Activated CD4-positive, CD25-positive, alpha-beta regulatory T cell treated with anti-CD3 and anti-CD28 coated beads, Interleukin-2, amount 50 U/mL, for 24 hours (primary cell): ENCODE data around the gene TATDN3.
"Not testable (repeated sequence)": the region's sequence is repeated elsewhere in the genome, so short reads cannot be mapped to it uniquely, and the experiment has no call there.

Experiments used
- ATAC-seq, 2 donors: fragments of 150-1000 bp; cut with Tn5 transposase; one replicate each; pipeline ENCODE4 v1.10.0; 2021; ENCODE audit warnings: mild to moderate bottlenecking in 1 of 2, moderate library complexity in 1 of 2

TATDN3 gene

DNA sequence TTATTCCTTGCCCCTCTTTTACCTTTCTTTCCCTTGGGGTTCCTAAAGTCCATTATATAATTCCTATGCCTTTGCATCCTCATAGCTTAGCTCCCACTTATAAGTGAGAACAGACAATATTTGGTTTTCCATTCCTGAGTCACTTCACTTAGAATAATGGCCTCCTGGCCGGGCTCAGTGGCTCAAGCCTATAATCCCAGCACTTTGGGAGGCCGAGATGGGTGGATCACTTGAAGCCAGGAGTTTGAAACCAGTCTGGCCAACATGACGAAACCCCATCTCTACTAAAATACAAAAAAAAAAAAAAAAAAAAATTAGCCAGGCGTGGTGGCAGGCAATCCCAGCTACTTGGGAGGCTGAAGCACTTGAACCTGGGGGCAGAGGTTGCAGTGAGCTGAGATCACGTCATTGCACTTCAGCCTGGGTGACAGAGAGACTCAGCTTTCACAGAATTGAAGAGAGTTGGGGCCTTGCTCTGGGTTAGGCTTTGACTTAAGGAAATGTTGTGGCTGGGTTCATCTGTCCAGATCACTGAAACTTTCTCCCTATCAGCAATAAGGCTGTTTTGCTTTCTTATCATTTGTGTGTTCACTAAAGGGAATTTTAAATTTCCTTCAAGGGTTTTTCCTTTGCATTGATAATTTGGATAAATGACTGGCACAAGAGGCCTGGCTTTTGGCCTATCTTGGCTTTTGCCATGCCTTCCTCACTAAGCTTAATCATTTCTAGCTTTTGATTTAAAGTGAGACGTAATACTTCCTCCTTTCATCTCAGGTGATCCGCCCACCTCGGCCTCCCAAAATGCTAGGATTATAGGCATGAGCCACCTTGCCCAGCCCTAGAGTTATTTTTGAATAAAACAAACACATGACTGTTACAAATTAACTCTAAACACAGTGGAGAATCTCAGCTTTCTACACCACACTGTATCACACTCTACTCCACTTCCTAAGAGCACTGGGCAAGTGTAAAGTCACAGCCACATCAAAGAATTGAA is 41.8 kb downstream of the TATDN3 start:
- ATAC-seq = not testable (repeated sequence)

DNA sequence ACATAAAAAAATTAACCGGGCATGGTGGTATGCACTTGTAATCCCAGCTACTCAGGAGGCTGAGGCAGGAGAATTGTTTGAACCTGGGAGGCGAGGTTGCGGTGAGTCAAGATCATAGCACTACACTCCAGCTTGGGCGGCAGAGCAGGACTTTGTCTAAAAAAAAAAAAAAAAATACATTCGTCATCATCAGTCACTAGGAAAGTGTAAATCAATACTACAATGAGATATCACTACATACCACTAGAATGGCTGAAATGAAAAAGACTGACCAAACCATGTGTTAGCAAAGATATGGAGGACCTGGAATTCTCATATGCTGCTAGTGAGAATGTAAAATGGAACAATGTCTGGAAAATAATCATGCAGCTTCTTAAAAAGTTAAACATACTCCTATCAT is 46.5 kb downstream of the TATDN3 start:
- ATAC-seq = no peak

DNA sequence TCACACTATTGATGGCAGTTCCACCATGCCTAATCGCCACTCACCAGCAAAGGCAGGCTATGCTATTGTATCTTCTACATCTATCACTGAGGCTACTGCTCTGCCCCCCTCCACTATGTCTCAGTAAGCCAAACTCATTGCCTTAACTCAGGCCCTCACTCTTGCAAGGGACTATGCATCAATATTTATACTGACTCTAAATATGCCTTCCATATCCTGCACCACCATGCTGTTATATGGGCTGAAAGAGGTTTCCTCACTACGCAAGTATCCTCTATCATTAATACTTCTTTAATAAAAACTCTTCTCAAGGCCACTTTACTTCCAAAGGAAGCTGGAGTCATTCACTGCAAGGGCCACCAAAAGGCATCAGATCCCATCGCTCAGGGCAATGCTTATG is 52.8 kb downstream of the TATDN3 start:
- not testable (repeated sequence) for ATAC-seq

DNA sequence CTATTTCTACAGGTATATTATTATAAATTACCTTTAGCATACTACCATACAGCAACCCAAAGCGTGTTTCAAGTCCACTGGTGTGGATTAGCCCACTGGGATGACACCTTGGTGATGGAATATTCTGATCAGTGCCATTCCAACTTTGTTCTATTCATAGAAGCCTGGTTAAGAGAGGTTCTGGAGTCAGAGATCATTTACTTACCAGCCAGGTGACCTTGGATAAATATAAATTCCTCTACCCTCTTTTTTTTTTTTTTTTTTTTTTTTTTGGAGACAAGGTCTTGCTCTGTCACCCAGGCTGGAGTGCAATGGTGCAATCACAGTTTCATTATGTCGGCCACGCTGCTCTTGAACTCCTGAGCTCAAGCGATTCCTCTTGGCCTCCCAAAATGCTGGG is 55.9 kb downstream of the TATDN3 start, which contains the start of gene SPATA45:
Gene SPATA45, minus strand, starts transcription at position 101 of the 400 bp plus-strand sequence. CDS start 11,500 bp downstream, outside the sequence.
- ATAC-seq = no peak

DNA sequence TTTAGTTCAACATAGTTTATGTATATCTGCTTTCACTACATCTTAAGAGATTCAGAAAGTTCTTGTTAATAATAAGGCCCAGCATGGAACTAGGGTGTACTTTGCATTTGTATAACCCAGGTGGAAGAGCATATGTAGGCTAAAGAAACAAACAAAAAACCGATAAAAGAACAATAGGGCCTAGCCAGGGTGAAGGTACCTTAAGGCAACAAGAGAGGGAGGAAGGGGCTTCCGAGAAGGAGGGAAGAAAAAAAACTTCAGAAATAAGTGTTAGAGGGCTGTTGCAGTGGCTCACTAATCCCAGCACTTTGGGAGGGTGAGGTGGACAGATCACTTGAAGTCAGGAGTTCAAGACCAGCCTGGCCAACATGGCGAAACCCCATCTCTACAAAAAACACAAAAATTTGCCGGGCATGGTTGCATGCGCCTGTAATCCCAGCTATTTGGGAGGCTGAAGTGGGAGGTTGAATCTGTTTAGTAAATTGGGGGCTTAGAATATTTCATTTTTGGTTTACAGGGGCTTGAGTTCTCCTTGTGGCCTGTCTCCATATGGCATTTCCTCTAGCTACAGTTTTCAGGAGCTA is 60.5 kb downstream of the TATDN3 start:
- ATAC-seq = no peak

DNA sequence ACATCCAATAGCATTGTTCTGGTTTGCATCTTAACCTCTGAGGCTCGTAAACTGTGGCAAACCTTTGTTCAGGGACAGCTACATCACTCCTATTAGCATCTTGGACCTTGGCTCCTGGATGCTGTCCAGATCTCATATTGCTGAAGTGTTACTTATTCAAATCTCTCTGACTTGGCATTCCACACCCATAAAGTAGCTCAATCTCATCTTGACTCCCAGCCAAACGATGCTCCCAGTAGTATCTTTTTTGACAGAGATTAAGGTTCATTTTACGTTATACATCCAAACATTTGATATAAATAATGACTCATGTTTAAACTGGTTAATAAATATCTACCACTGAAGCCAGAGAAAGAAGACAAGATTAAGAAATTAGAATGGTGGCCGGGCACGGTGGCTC is 62.0 kb downstream of the TATDN3 start:
- ATAC-seq = no peak

DNA sequence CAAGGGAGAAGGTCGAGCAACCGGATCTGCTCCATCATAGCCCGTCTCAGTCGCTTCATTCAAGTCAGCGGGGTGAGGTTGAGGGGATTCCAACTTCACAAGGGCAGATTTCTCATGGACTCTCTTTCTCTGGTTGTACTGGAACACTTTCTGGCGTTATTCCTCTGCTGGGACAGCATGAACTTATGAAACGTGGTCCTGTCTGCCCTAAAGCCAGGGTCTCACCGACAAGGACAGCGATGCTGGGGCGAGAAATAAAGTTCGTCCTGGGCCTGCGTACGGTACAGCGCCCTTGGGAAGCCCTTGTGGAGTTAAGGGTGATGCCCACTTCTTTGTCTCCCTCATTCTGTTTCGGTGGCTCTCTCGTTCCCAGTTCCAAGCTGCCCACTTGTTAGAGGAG is 65.1 kb downstream of the TATDN3 start:
- ATAC-seq = no peak

DNA sequence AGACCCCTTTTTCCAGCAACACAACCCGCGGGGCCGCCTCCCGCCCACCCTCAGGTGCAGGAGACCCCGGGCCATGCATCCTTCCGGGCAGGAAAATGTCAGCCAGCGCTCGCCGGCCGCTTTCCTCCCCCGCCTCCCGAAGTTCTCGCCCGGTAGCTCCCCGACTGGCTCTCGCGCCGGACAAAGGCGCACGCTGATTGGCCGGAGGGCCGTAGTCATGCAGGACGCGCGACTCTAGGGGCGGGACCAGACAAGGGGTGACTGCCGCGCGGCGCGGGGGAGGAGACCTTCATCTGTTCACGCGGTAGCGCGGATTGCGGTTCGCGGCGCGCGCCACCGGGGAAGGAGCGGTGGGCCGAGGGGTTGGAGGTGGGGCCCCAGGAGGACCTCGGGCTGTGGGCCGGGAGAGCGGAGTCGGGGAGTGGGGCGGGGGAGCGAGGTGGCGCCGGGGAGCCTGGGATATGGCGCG is 66.3 kb downstream of the TATDN3 start, which contains the start of gene FLVCR1:
Gene FLVCR1, plus strand, starts transcription at position 284 of the 469 bp plus-strand sequence. Its CDS starts 178 bp downstream, at position 462.
- peak; percentile 99 for ATAC-seq

DNA sequence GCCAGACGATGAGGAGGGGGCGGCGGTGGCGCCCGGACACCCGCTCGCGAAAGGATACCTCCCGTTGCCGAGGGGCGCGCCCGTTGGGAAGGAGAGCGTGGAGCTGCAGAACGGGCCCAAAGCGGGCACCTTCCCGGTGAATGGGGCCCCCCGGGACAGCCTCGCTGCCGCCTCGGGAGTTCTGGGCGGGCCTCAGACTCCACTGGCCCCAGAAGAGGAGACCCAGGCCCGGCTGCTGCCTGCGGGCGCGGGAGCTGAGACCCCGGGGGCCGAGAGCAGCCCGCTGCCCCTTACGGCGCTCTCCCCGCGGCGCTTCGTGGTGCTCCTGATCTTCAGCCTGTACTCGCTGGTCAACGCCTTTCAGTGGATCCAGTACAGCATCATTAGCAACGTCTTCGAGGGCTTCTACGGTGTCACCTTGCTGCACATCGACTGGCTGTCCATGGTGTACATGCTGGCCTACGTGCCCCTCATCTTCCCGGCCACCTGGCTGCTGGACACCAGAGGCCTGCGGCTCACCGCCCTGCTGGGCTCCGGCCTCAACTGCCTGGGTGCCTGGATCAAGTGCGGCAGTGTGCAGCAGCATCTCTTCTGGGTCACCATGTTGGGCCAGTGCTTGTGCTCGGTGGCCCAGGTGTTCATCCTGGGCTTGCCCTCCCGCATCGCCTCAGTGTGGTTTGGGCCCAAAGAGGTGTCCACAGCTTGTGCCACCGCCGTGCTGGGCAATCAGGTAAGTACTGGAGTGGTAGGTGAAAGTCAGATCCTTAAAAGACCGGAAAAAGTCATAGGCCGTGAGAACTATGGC is 67.0 kb downstream of the TATDN3 start:
- ATAC-seq = peak; percentile 3 to 8

DNA sequence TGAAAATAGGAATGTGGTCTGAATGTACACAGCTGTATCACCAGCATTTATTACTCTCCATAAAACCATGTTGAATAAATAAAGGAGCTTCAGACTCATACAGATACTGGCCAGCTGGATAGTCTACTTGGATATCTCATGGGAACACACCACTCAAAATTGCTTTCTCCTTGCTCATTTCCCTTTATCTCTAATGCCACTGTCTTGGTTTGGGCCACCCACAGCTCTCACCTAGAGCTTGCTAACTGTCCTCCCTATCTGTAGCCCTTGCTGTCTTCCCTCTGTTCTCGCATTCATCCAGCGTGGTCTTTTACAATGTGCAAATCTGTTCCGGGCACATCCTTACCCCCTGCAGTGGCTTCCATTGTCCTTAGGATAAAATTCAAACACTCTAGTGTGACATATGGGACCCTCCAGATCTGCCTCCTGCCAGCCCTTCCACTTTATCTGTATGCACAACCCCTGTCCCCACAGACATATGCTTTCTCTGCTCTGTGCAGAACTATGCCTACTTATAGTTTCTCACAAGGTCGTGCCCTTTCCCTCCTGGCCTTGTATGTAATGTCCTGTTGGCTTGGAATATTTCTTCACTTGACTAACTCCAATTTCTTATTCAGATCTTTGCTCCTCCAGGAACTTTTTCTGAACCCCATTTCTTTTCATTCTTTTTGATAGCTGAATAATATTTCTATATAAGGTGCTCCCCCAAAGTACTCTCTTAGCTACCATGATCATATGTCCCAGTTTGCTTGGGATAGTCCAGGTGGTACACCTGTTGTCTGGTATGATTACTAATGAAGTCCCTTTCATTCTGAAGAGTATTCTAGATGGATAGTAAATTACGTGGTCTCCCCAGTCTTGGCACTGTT is 69.3 kb downstream of the TATDN3 start:
- no peak for ATAC-seq

DNA sequence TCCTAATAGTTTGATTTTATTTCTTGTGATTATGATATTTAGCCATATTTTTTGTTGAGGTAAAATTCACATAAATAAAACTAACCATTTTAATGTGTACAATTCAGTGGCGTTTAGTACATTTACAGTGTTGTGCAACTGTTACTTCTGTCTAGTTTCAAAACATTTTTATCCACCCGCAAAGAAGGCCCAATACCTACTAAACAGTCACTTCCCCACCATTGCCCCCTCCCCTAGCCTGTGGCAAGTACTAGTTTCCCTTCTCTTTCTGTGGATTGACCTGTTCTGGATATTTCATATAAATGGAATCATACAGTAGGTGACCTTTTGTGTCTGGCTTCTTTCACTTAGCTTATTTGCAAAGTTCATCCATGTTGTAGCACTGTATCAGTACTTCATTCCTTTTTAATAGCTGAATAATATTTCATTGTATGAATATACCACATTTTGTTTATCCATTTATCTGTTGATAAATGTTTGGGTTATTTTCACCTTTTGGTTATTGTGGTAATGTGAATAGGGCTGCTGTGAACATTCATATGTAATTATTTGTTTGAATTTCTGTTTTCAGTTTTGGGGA is 70.5 kb downstream of the TATDN3 start:
- ATAC-seq = no peak

DNA sequence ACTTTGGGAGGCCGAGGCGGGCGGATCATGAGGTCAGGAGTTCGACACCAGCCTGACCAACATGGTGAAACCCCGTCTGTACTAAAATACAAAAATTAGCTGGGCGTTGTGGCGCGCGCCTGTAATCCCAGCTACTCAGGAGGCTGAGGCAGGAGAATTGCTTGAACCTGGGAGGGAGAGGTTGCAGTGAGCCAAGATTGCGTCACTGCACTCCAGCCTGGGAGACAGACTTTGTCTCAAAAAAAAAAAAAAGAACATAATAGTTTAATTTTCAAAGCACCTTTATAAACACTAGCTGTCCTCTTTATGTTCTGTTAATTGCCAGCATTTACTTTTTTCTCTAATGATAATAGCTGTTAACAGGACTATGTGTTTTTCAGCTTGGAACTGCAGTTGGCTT is 71.7 kb downstream of the TATDN3 start:
- ATAC-seq = not testable (repeated sequence)

DNA sequence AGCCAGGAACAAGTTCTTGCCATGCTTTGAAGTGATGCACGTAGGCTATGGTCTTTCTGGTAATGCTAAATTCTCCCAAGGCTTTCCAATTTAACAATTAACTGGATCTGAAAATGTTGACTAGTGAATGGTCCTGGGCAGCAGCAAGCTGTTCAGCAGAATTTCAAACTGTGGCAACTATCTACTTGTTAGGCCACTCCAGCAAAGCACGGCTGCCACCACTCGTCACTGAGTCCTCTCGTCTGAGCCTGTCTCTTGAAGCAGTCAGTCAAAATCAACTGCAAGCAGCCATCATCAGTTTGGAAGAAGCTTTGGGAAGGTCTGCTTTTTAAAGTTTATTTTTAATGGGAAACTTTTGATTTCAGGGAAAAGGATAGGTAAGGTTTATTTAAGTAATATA is 72.5 kb downstream of the TATDN3 start:
- ATAC-seq = no peak
